Left lung (tissue), 10 donors: ENCODE data around the gene CLPSL1. TPM values are rescaled to one million over a fixed set of nuclear protein-coding genes. Genes with fewer than 3 reads are reported as not detected.

Source experiments
- ATAC-seq: fragments of 200-7000 bp; cut with Tn5 transposase; one replicate; pipeline ENCODE4 v1.9.1; 2020; ENCODE audit warnings: moderate library complexity
- DNase-seq, 4 donors: peaks; one replicate each; pipeline ENCODE4 v3.0.0-alpha.2; 2013 to 2020
- H3K27ac ChIP-seq, 2 donors: fragments of 200-600 bp; sonication (generic) in 1 of 2; one replicate each; pipeline versions ENCODE4 v1.5.0 to v1.8.0; 2020 to 2021
- H3K27me3 ChIP-seq, 2 donors: fragments of 200-600 bp; sonication (generic) in 1 of 2; one replicate each; pipeline versions ENCODE4 v1.5.0 to v1.8.0; 2020 to 2021
- H3K36me3 ChIP-seq, 2 donors: fragments of 200-600 bp; sonication (generic) in 1 of 2; one replicate each; pipeline versions ENCODE4 v1.5.0 to v1.8.0; 2020 to 2021
- H3K4me1 ChIP-seq, 2 donors: fragments of 200-600 bp; one replicate each; pipeline ENCODE4 v1.8.0; 2021
- H3K4me3 ChIP-seq, 2 donors: fragments of 200-600 bp; sonication (generic) in 1 of 2; one replicate each; pipeline versions ENCODE4 v1.5.0 to v1.8.0; 2020 to 2021; ENCODE audit warnings: mild to moderate bottlenecking in 1 of 2
- H3K9me3 ChIP-seq, 2 donors: fragments of 200-600 bp; sonication (generic) in 1 of 2; one replicate each; pipeline versions ENCODE4 v1.5.0 to v1.8.0; 2020 to 2021
- CTCF ChIP-seq, 2 donors: fragments of 200-600 bp; sonication (generic) in 1 of 2; IDR thresholded peaks; one replicate each; pipeline versions ENCODE4 v1.5.0 to v1.8.0; 2021; ENCODE audit warnings: antibody characterized with exemption in 2 of 2
- intact Hi-C, 2 donors: fragments of 100-400 bp; cut with DNase I; formaldehyde crosslinking; loops; one replicate each; pipeline versions ENCODE4 v1.11.2 to v1.14.2; 2022
- polyA plus RNA-seq, 6 donors: library from polyadenylated mRNA; unstranded; fragments of 120-200 nt; gene quantifications; one replicate each; pipeline ENCODE4 v1.2.1, GENCODE V29; 2013; ENCODE audit not compliant: insufficient read length in 6 of 6
- total RNA-seq, 2 donors: library from RNA; stranded (reverse); fragmentation: NEBNext Ultra II Directional; extraction: Animal tissue kit (Norgen Biotek cat#: 25700); gene quantifications; one replicate each; pipeline ENCODE4 v1.2.1, GENCODE V29; 2021
- donor health status: DM: no; HTN: yes; CAD: no.
- donor health status: DM: no; HTN: no; CAD: no.

CLPSL1 gene
- total and polyA plus RNA-seq, 8 donors, result not detected

GRCh38 chr6:35735452-35735851 is 45.4 kb upstream of the CLPSL1 start:
- no peak for DNase-seq
- H3K36me3 ChIP-seq, result no peaks in the 10 kb centered on the region
- H3K27me3 ChIP-seq, result no peaks in the 10 kb centered on the region
- intact Hi-C loops, result loop anchor here (5.0 to 10.0 kb wide), 2 partner anchors 151 to 153 kb away; no protein-coding TSS in a partner anchor
- H3K9me3 ChIP-seq, result no peaks in the 10 kb centered on the region
- no peak overlapping the region for H3K27ac ChIP-seq
- ATAC-seq, result no peak
- no peak overlapping the region for H3K4me3 ChIP-seq
- peaks cover 20 to 67% of the 10 kb centered on the region in 2 donors for H3K4me1 ChIP-seq
- no peak for TF ChIP-seq CTCF (IDR thresholded peaks at IDR 0.05)

GRCh38 chr6:35736253-35736894 is 44.4 kb upstream of the CLPSL1 start:
- ATAC-seq, result peak; percentile 36
- peak; percentile 84 to 90 for TF ChIP-seq CTCF (IDR thresholded peaks at IDR 0.05)
- peak in 3 of 4 donors; percentile 71 to 88 (median 72) for DNase-seq
- H3K9me3 ChIP-seq, result no peaks in the 10 kb centered on the region
- H3K27ac ChIP-seq, result no peak overlapping the region
- no peaks in the 10 kb centered on the region for H3K36me3 ChIP-seq
- intact Hi-C loops, result loop anchor here (2.0 to 10.0 kb wide), 3 partner anchors 152 to 214 kb away; no protein-coding TSS in a partner anchor
- H3K4me3 ChIP-seq, result no peak overlapping the region
- H3K27me3 ChIP-seq, result no peaks in the 10 kb centered on the region
- H3K4me1 ChIP-seq, result peaks cover 20 to 60% of the 10 kb centered on the region in 2 donors

- TF ChIP-seq CTCF (IDR thresholded peaks at IDR 0.05), result no peak
- intact Hi-C loops, result loop anchor here (2.0 to 10.0 kb wide), 3 partner anchors 152 to 214 kb away; no protein-coding TSS in a partner anchor
- Histone ChIP-seq H3K27me3 (no peaks in the 10 kb centered on the region), H3K4me1 (peaks cover 20 to 59% of the 10 kb centered on the region in 2 donors), H3K27ac (no peak within 1 kb of the TSS), H3K36me3 (no peaks in the 10 kb centered on the region), H3K4me3 (no peak within 1 kb of the TSS), H3K9me3 (no peaks in the 10 kb centered on the region)
- DNase-seq (no peak), ATAC-seq (no peak)
Observed at GRCh38 chr6:35736982-35737412, 43.8 kb upstream of the CLPSL1 start, which contains the start of gene ARMC12. Gene ARMC12 (plus strand): TSS chr6:35737032. CDS start chr6:35737109, 77 bp downstream.

GRCh38 chr6:35737413-35738211 is 43.2 kb upstream of the CLPSL1 start:
- ATAC-seq (peak; percentile 90), DNase-seq (peak in 2 of 4 donors; percentile 71 to 81)
- Histone ChIP-seq H3K9me3 (no peaks in the 10 kb centered on the region), H3K36me3 (no peaks in the 10 kb centered on the region), H3K27ac (no peak overlapping the region), H3K4me3 (no peak overlapping the region), H3K4me1 (peaks cover 17 to 53% of the 10 kb centered on the region in 2 donors), H3K27me3 (no peaks in the 10 kb centered on the region)
- peak; percentile 73 to 81 for TF ChIP-seq CTCF (IDR thresholded peaks at IDR 0.05)
- intact Hi-C loops, result loop anchor here (2.0 to 10.0 kb wide), 3 partner anchors 153 to 215 kb away; no protein-coding TSS in a partner anchor
